HCT116 (cell line): ENCODE data around the gene C12orf75. TPM values are rescaled to one million over a fixed set of nuclear protein-coding genes. Genes with fewer than 3 reads are reported as not detected.

Source experiments
- ATAC-seq: fragments of 200-7000 bp; cut with Tn5 transposase; 2 replicates; pipeline ENCODE4 v1.9.1; 2020; ENCODE audit warnings: mild to moderate bottlenecking, moderate library complexity
- BruUV-seq: library from RNA; stranded (reverse); fragments of 400-500 nt; replicated peaks from 2 replicates; lab custom pipeline; 2021; lab: Mats Ljungman, UMichigan
- CTCF ChIA-PET: fragments of 300-600 bp; sonication (Branson Sonifier 250); formaldehyde crosslinking; loops from one replicate; lab custom pipeline; 2021; ENCODE audit warnings: antibody characterized with exemption; lab: Charles Lee
- POLR2A ChIA-PET: fragments of 300-600, 350-600 bp; sonication (Branson Sonifier 250); formaldehyde crosslinking; loops from one replicate; lab custom pipeline; 2021; ENCODE audit warnings: antibody characterized with exemption; lab: Charles Lee
- RAD21 ChIA-PET, 2 experiments: fragments of 300-600 bp; sonication (Branson Sonifier 250); formaldehyde crosslinking; loops; one replicate each; lab custom pipeline; 2023; ENCODE audit warnings: low total read pairs in 2 of 2; ENCODE audit not compliant: uncharacterized antibody in 2 of 2, unreplicated experiment in 2 of 2, low non-redundant PET in 1 of 2; lab: Charles Lee
- DNase-seq: peaks from one replicate; pipeline ENCODE4 v3.0.0-alpha.2; 2010; ENCODE audit warnings: low read depth, low spot score
- H2AFZ ChIP-seq: fragments of 200-600 bp; shearing (Covaris generic), sonication (generic); 2 replicates; pipeline ENCODE4 v1.6.1; 2017; ENCODE audit warnings: low read depth, mixed run types, mixed read lengths, antibody characterized with exemption, low read length; ENCODE audit not compliant: poor library complexity, severe bottlenecking
- H3K27ac ChIP-seq: 2 replicates; pipeline ENCODE4 v1.5.1; 2012; ENCODE audit warnings: low read depth, low read length
- H3K27me3 ChIP-seq: fragments of 200-600 bp; sonication (generic); 2 replicates; pipeline ENCODE4 v1.6.1; 2016; ENCODE audit warnings: mixed run types, low read length, mixed read lengths; ENCODE audit not compliant: insufficient read depth
- H3K36me3 ChIP-seq, 2 experiments: fragments of 200-500 bp in 1 of 2; fragments of 200-600 bp in 1 of 2; sonication (Bioruptor generic) in 1 of 2; sonication (generic) in 1 of 2; 2 replicates each; pipeline versions ENCODE4 v1.5.1 to v1.6.1; 2014 to 2016; ENCODE audit warnings: low read length in 2 of 2, inconsistent platforms in 1 of 2, mixed read lengths in 1 of 2, mixed run types in 1 of 2; ENCODE audit not compliant: insufficient read depth in 2 of 2, control insufficient read depth in 1 of 2
- H3K4me1 ChIP-seq, 2 experiments: fragments of 200-600 bp in 1 of 2; sonication (generic) in 1 of 2; 2 replicates each; pipeline versions ENCODE4 v1.5.1 to v1.6.1; 2012 to 2017; ENCODE audit warnings: low read length in 2 of 2, inconsistent platforms in 1 of 2, mild to moderate bottlenecking in 1 of 2, mixed read lengths in 1 of 2, mixed run types in 1 of 2, moderate library complexity in 1 of 2; ENCODE audit not compliant: insufficient read depth in 2 of 2, control insufficient read depth in 1 of 2
- H3K4me2 ChIP-seq: fragments of 200-600 bp; sonication (generic); 2 replicates; pipeline ENCODE4 v1.6.1; 2017; ENCODE audit warnings: mixed run types, low read length, mixed read lengths
- H3K4me3 ChIP-seq, 2 experiments: fragments of 200-600 bp in 1 of 2; sonication (generic) in 1 of 2; replicated peaks in 1 of 2; 2 replicates each; pipeline ENCODE4 v1.5.1; 2011 to 2016; ENCODE audit warnings: low read length in 2 of 2, control low read depth in 1 of 2, low read depth in 1 of 2, mild to moderate bottlenecking in 1 of 2, mixed read lengths in 1 of 2, mixed run types in 1 of 2
- H3K79me2 ChIP-seq: fragments of 200-600 bp; sonication (generic); 2 replicates; pipeline ENCODE4 v1.6.1; 2017; ENCODE audit warnings: mild to moderate bottlenecking, mixed run types, low read length, moderate library complexity, mixed read lengths; ENCODE audit not compliant: insufficient read depth
- H3K9ac ChIP-seq: fragments of 200-600 bp; sonication (generic); 2 replicates; pipeline ENCODE4 v1.6.1; 2016; ENCODE audit warnings: low read length, mixed read lengths
- H3K9me2 ChIP-seq: fragments of 200-600 bp; sonication (generic), shearing (Covaris generic); 2 replicates; pipeline ENCODE4 v1.6.1; 2017; ENCODE audit warnings: mixed run types, mild to moderate bottlenecking, moderate library complexity; ENCODE audit not compliant: insufficient read depth
- H3K9me3 ChIP-seq, 2 experiments: fragments of 200-500 bp in 1 of 2; fragments of 200-600 bp in 1 of 2; sonication (Bioruptor generic) in 1 of 2; sonication (generic) in 1 of 2; 2 replicates each; pipeline ENCODE4 v1.6.1; 2014 to 2017; ENCODE audit warnings: low read length in 2 of 2, mixed read lengths in 2 of 2, inconsistent platforms in 1 of 2, low read depth in 1 of 2, mild to moderate bottlenecking in 1 of 2, mixed run types in 1 of 2, moderate library complexity in 1 of 2; ENCODE audit not compliant: control insufficient read depth in 1 of 2, insufficient read depth in 1 of 2
- H4K20me1 ChIP-seq: fragments of 200-600 bp; sonication (generic), shearing (Covaris generic); 2 replicates; pipeline ENCODE4 v1.6.1; 2017; ENCODE audit warnings: mixed run types, mild to moderate bottlenecking, moderate library complexity; ENCODE audit not compliant: insufficient read depth
- ATF3 ChIP-seq: IDR thresholded peaks from 2 replicates; pipeline ENCODE4 v1.6.1; 2012
- CBX3 ChIP-seq: IDR thresholded peaks from 2 replicates; pipeline ENCODE4 v1.6.1; 2012; ENCODE audit warnings: low read depth
- CEBPB ChIP-seq: IDR thresholded peaks from 2 replicates; pipeline ENCODE4 v1.6.1; 2012; ENCODE audit warnings: low read depth
- CTCF ChIP-seq, 3 experiments: fragments of 200-600 bp in 1 of 3; sonication (generic) in 1 of 3; IDR thresholded peaks in 2 of 3; conservative IDR thresholded peaks in 1 of 3; 2 replicates each; pipeline ENCODE4 v1.5.1; 2012 to 2017; ENCODE audit warnings: low read depth in 2 of 3, low read length in 2 of 3, antibody characterized with exemption in 1 of 3, borderline replicate concordance in 1 of 3, control low read depth in 1 of 3, mild to moderate bottlenecking in 1 of 3, mixed read lengths in 1 of 3, mixed run types in 1 of 3, moderate library complexity in 1 of 3; ENCODE audit not compliant: insufficient read depth in 1 of 3
- ELF1 ChIP-seq: IDR thresholded peaks from 2 replicates; pipeline ENCODE4 v1.6.1; 2012; ENCODE audit warnings: low read depth, borderline replicate concordance
- EZH2 ChIP-seq: fragments of 200-600 bp; sonication (generic); IDR thresholded peaks from 2 replicates; pipeline ENCODE4 v1.6.1; 2017; ENCODE audit warnings: antibody characterized with exemption, mixed run types
- EZH2phosphoT487 ChIP-seq: fragments of 200-600 bp; IDR thresholded peaks from 2 replicates; pipeline ENCODE4 v1.6.1; 2018; ENCODE audit warnings: antibody characterized with exemption, borderline replicate concordance
- JUND ChIP-seq: IDR thresholded peaks from 2 replicates; pipeline ENCODE4 v1.6.1; 2012
- POLR2A ChIP-seq: IDR thresholded peaks from 2 replicates; pipeline ENCODE4 v1.7.0; 2011; ENCODE audit warnings: borderline replicate concordance; ENCODE audit not compliant: insufficient read depth, insufficient read length; ENCODE audit errors: extremely low read depth
- POLR2AphosphoS5 ChIP-seq: IDR thresholded peaks from 2 replicates; pipeline ENCODE4 v1.6.1; 2011; ENCODE audit warnings: mild to moderate bottlenecking, low read depth, low read length, moderate library complexity
- RAD21 ChIP-seq: IDR thresholded peaks from 2 replicates; pipeline ENCODE4 v1.6.1; 2012; ENCODE audit warnings: low read depth, mild to moderate bottlenecking
- REST ChIP-seq: IDR thresholded peaks from 2 replicates; pipeline ENCODE4 v1.6.1; 2012; ENCODE audit warnings: low read depth
- SIN3A ChIP-seq: IDR thresholded peaks from 2 replicates; pipeline ENCODE4 v1.6.1; 2012; ENCODE audit warnings: low read depth
- TCF7L2 ChIP-seq: IDR thresholded peaks from 2 replicates; pipeline ENCODE4 v1.7.0; 2011; ENCODE audit warnings: borderline replicate concordance, inconsistent platforms; ENCODE audit not compliant: insufficient read depth, insufficient read length; ENCODE audit errors: extremely low read depth
- ZFX ChIP-seq: fragments of 450-650 bp; IDR thresholded peaks from 2 replicates; pipeline ENCODE4 v1.6.1; 2017
- ZNF274 ChIP-seq: fragments of 200-500 bp; sonication (Bioruptor generic); IDR thresholded peaks from 2 replicates; pipeline ENCODE4 v1.6.1; 2014; ENCODE audit warnings: mild to moderate bottlenecking, low read depth, low read length, inconsistent platforms
- intact Hi-C: fragments of 100-400 bp; cut with micrococcal nuclease; formaldehyde crosslinking; loops from 2 replicates; pipeline ENCODE4 v1.10.0; 2022
- total RNA-seq: library from RNA; stranded (reverse); gene quantifications from one replicate; pipeline ENCODE4 v1.2.1, GENCODE V29; 2021; ENCODE audit not compliant: unreplicated experiment
- TF ChIP-seq, protein P1 (sequence below): IDR thresholded peaks from 2 replicates; pipeline ENCODE4 v1.6.1; 2012

Gene C12orf75
- total RNA-seq, 1 experiment from 2014 or later, result 81.0 TPM

DNA sequence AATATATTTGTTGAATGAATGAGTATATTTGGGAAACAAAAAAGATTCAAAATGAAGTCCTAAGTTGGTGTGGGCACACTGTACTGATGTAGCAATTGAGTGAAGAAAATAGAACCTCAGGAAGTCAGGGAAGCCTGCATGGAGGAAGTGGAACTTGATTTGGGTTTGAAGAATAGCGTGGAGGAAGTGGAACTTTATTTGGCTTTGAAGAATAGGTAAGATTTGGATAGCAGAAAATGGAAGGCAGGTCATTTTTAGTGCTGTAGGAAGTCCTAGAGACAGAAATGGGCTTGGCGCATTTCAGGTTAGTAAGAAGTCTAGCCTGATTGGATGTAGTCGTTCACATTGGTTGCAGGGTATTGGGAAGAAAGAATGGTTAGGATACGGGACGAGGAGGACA lies 5.4 kb downstream of the C12orf75 start:
- ATAC-seq, result no peak
- DNase-seq, result no peak
- Histone ChIP-seq H2AFZ (no peak overlapping the region), H3K36me3 (no peaks in the 10 kb centered on the region), H3K4me2 (no peak overlapping the region), H3K9me2 (no peaks in the 10 kb centered on the region; the same call in 1 of the 2 replicates), H3K27me3 (no peaks in the 10 kb centered on the region), H3K27ac (no peak overlapping the region), H4K20me1 (no peaks in the 10 kb centered on the region), H3K4me3 (no peak overlapping the region), H3K9ac (no peak overlapping the region), H3K4me1 (peaks cover 14 to 19% of the 10 kb centered on the region in 2 experiments), H3K79me2 (peaks cover 65% of the 10 kb centered on the region), H3K9me3 (peaks cover 2 to 3% of the 10 kb centered on the region in 2 experiments; a peak in 1 of 4 replicates)
- POLR2A ChIA-PET, result no interaction called here
- RAD21 ChIA-PET, result no interaction called here
- no TSS peak for BruUV-seq
- intact Hi-C loops, result no loop called here
- TF ChIP-seq RAD21, result no peak
- CTCF ChIA-PET, result no interaction called here

GRCh38 chr12:105336411-105336810 lies 5.9 kb downstream of the C12orf75 start:
- H3K9ac ChIP-seq, result no peak overlapping the region
- intact Hi-C loops, result no loop called here
- no TSS peak for BruUV-seq
- H3K4me3 ChIP-seq, result no peak overlapping the region
- no peaks in the 10 kb centered on the region for H3K36me3 ChIP-seq
- H3K9me3 ChIP-seq, result peaks cover 4 to 5% of the 10 kb centered on the region in 2 experiments; a peak in 1 of 4 replicates
- no peak overlapping the region for H2AFZ ChIP-seq
- ChIA-PET CTCF (no interaction called here), POLR2A (no interaction called here), RAD21 (no interaction called here)
- H3K79me2 ChIP-seq, result peaks cover 66% of the 10 kb centered on the region
- no peak overlapping the region for H3K27ac ChIP-seq
- H3K4me2 ChIP-seq, result no peak overlapping the region
- no peak for DNase-seq
- H3K9me2 ChIP-seq, result no peaks in the 10 kb centered on the region; the same call in 1 of the 2 replicates
- H4K20me1 ChIP-seq, result no peaks in the 10 kb centered on the region
- H3K4me1 ChIP-seq, result peaks cover 14 to 15% of the 10 kb centered on the region in 2 experiments
- H3K27me3 ChIP-seq, result no peaks in the 10 kb centered on the region
- ATAC-seq, result no peak
- no peak for TF ChIP-seq ATF3
- TF ChIP-seq ELF1, result no peak
- no peak for TF ChIP-seq CTCF (IDR thresholded peaks at IDR 0.05 in 2 of 3, conservative IDR thresholded peaks at IDR 0.05 in 1 of 3; ENCODE audit: borderline replicate concordance in 1 of 3, insufficient read depth in 1 of 3, low read depth in 2 of 3, low read length in 2 of 3)
- TF ChIP-seq CEBPB, result no peak
- TF ChIP-seq EZH2, result no peak
- no peak for TF ChIP-seq EZH2phosphoT487
- TF ChIP-seq JUND, result no peak
- TF ChIP-seq RAD21, result no peak
- TF ChIP-seq REST, result no peak
- no peak for TF ChIP-seq POLR2AphosphoS5
- no peak for TF ChIP-seq TCF7L2
- TF ChIP-seq ZFX, result no peak
- no peak for TF ChIP-seq CBX3
- no peak for TF ChIP-seq ZNF274
- TF ChIP-seq SIN3A, result no peak
- no peak for TF ChIP-seq POLR2A
- TF ChIP-seq, protein P1, sequence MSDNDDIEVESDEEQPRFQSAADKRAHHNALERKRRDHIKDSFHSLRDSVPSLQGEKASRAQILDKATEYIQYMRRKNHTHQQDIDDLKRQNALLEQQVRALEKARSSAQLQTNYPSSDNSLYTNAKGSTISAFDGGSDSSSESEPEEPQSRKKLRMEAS, result no peak
